Panc1 (cell line): ENCODE measurements around the gene LINGO1. TPM values are rescaled to one million over a fixed set of nuclear protein-coding genes. Genes with fewer than 3 reads are reported as not detected.
A peak's percentile ranks its signal among the peaks of the same experiment; 100 is the strongest.

Experiments
- ATAC-seq: fragments of 200-7000 bp; cut with Tn5 transposase; 2 replicates; pipeline ENCODE4 v1.9.1; 2020; ENCODE audit warnings: mild to moderate bottlenecking, moderate library complexity
- BruUV-seq: library from RNA; stranded (reverse); fragments of 400-500 nt; replicated peaks from 2 replicates; lab custom pipeline; 2021; lab: Mats Ljungman, UMichigan
- CTCF ChIA-PET: fragments of 300-600 bp; sonication (Branson Sonifier 250); formaldehyde crosslinking; loops from one replicate; lab custom pipeline; 2022; ENCODE audit warnings: antibody characterized with exemption; lab: Charles Lee
- POLR2A ChIA-PET: fragments of 300-600 bp; sonication (Branson Sonifier 250); formaldehyde crosslinking; loops from one replicate; lab custom pipeline; 2022; ENCODE audit warnings: antibody characterized with exemption; lab: Charles Lee
- DNase-seq: peaks from one replicate; pipeline ENCODE4 v3.0.0-alpha.2; 2010; ENCODE audit warnings: low read depth, low spot score
- H3K27ac ChIP-seq: 2 replicates; pipeline ENCODE4 v1.5.1; 2011; ENCODE audit warnings: mild to moderate bottlenecking, low read length, inconsistent platforms
- H3K27me3 ChIP-seq: fragments of 200-500 bp; sonication (Bioruptor generic); 2 replicates; pipeline ENCODE4 v1.6.0; 2014; ENCODE audit warnings: low read length, inconsistent platforms; ENCODE audit not compliant: control insufficient read depth, insufficient read depth
- H3K36me3 ChIP-seq: fragments of 200-500 bp; sonication (Bioruptor generic); 2 replicates; pipeline ENCODE4 v1.5.1; 2014; ENCODE audit warnings: inconsistent platforms, mild to moderate bottlenecking, low read length, moderate library complexity; ENCODE audit not compliant: control insufficient read depth, insufficient read depth
- H3K4me1 ChIP-seq: 2 replicates; pipeline ENCODE4 v1.5.1; 2011; ENCODE audit warnings: inconsistent platforms, mild to moderate bottlenecking, low read length, moderate library complexity; ENCODE audit not compliant: control insufficient read depth, insufficient read depth
- H3K4me3 ChIP-seq, 2 experiments: 2 replicates each; pipeline ENCODE4 v1.5.1; 2011 to 2012; ENCODE audit warnings: low read depth in 2 of 2, low read length in 2 of 2, mild to moderate bottlenecking in 2 of 2, inconsistent platforms in 1 of 2, moderate library complexity in 1 of 2
- H3K9me3 ChIP-seq: fragments of 200-500 bp; sonication (Bioruptor generic); 2 replicates; pipeline ENCODE4 v1.5.1; 2014; ENCODE audit warnings: low read depth, mild to moderate bottlenecking, inconsistent platforms, low read length, moderate library complexity; ENCODE audit not compliant: control insufficient read depth, insufficient read depth
- CTCF ChIP-seq: fragments of 450-650 bp; IDR thresholded peaks from 2 replicates; pipeline ENCODE4 v1.5.1; 2017; ENCODE audit warnings: mild to moderate bottlenecking
- POLR2AphosphoS5 ChIP-seq: IDR thresholded peaks from 2 replicates; pipeline ENCODE4 v1.6.1; 2012; ENCODE audit warnings: mild to moderate bottlenecking, low read depth, low read length, moderate library complexity
- REST ChIP-seq, 2 experiments: IDR thresholded peaks; 2 replicates each; pipeline ENCODE4 v1.6.1; 2011 to 2012; ENCODE audit warnings: low read depth in 2 of 2, control low read depth in 1 of 2, low read length in 1 of 2, mild to moderate bottlenecking in 1 of 2, moderate library complexity in 1 of 2; ENCODE audit not compliant: insufficient read depth in 1 of 2
- SIN3A ChIP-seq: IDR thresholded peaks from 2 replicates; pipeline ENCODE4 v1.6.1; 2012; ENCODE audit warnings: low read depth, mild to moderate bottlenecking, low read length, moderate library complexity, borderline replicate concordance; ENCODE audit not compliant: insufficient read depth
- TCF7L2 ChIP-seq: IDR thresholded peaks from 2 replicates; pipeline ENCODE4 v1.6.1; 2011; ENCODE audit warnings: mild to moderate bottlenecking, low read depth, low read length, inconsistent platforms
- in situ Hi-C: cut with HindIII; loops from 2 replicates; pipeline ENCODE4 v1.10.0; 2016; ENCODE audit warnings: low sequenced_read_pairs, low pct_unique_long_range_greater_than_20kb
- intact Hi-C: fragments of 100-400 bp; cut with micrococcal nuclease; formaldehyde crosslinking; loops from one replicate; pipeline ENCODE4 v1.10.0; 2022; ENCODE audit not compliant: unreplicated experiment
- total RNA-seq: library from RNA; stranded (reverse); gene quantifications from one replicate; pipeline ENCODE4 v1.2.1, GENCODE V29; 2021; ENCODE audit not compliant: unreplicated experiment

Gene LINGO1
- total RNA-seq, 1 experiment from 2014 or later, result 18.2 TPM

- DNase-seq (no peak), ATAC-seq (no peak)
- H3K36me3 ChIP-seq, result no peaks in the 10 kb centered on the region
- no peaks in the 10 kb centered on the region for H3K27me3 ChIP-seq
- TF ChIP-seq POLR2AphosphoS5 (no peak), SIN3A (no peak), TCF7L2 (no peak), CTCF (no peak)
- H3K9me3 ChIP-seq, result no peaks in the 10 kb centered on the region
- H3K27ac ChIP-seq, result peak overlapping the region; percentile 81
- CTCF ChIA-PET, result interaction anchor here (0.6 to 0.7 kb wide), 2 partner anchors 67 to 85 kb away, joined by 3 read pairs; no protein-coding TSS in a partner anchor
- no peak overlapping the region for H3K4me3 ChIP-seq
- H3K4me1 ChIP-seq, result peaks cover 31% of the 10 kb centered on the region
- in situ Hi-C loops (no loop called here), intact Hi-C loops (no loop called here)
- POLR2A ChIA-PET, result no interaction called here
- BruUV-seq, result no TSS peak
These were observed 65.5 kb downstream of the LINGO1 start for GRCh38 chr15:77567202-77567601.

GRCh38 chr15:77566092-77566491 lies 66.6 kb downstream of the LINGO1 start:
- CTCF ChIA-PET, result interaction anchor here (0.6 kb wide), 2 partner anchors 35 to 472 kb away, joined by 3 read pairs; no protein-coding TSS in a partner anchor

More at GRCh38 chr15:77566092-77566491, 66.6 kb downstream of the LINGO1 start:
- BruUV-seq, result no TSS peak
- DNase-seq, result no peak
- Histone ChIP-seq H3K4me3 (no peak overlapping the region), H3K36me3 (no peaks in the 10 kb centered on the region), H3K4me1 (peaks cover 31% of the 10 kb centered on the region), H3K9me3 (no peaks in the 10 kb centered on the region), H3K27me3 (no peaks in the 10 kb centered on the region), H3K27ac (peak overlapping the region; percentile 81; the same call in 1 of the 2 replicates)
- no peak for ATAC-seq
- in situ Hi-C loops, result no loop called here
- POLR2A ChIA-PET, result no interaction called here
- intact Hi-C loops, result no loop called here
- TF ChIP-seq TCF7L2 (no peak), SIN3A (no peak), REST (IDR thresholded peaks at IDR 0.05; ENCODE audit: insufficient read depth in 1 of 2, low read depth in 2 of 2, low read length in 1 of 2) (no peak)
